NCI-H187 treated with DMSO at 0.1 percent for 48 hours (cell line): ENCODE data around the gene SHROOM4.
A peak's percentile ranks its signal among the peaks of the same experiment; 100 is the strongest.

Source experiments
- DNase-seq: peaks from one replicate; lab custom pipeline; 2025; lab: John Stamatoyannopoulos, UW

Gene SHROOM4

GRCh38 chrX:50618788-50619558 lies 195.0 kb downstream of the SHROOM4 start:
- no peak for DNase-seq

- DNase-seq, result no peak
Observed at GRCh38 chrX:50617183-50617582, 196.8 kb downstream of the SHROOM4 start.

GRCh38 chrX:50615570-50616158 lies 198.3 kb downstream of the SHROOM4 start:
- DNase-seq, result no peak

- DNase-seq, result no peak
Observed at GRCh38 chrX:50614460-50614859, 199.5 kb downstream of the SHROOM4 start.

GRCh38 chrX:50613846-50614245 lies 200.1 kb downstream of the SHROOM4 start:
- DNase-seq, result no peak

- DNase-seq, result no peak
Observed at GRCh38 chrX:50609796-50610195, 204.2 kb downstream of the SHROOM4 start.

GRCh38 chrX:50606300-50606950 lies 207.6 kb downstream of the SHROOM4 start:
- peak; percentile 39 for DNase-seq

- no peak for DNase-seq
Observed at GRCh38 chrX:50596056-50596455, 217.9 kb downstream of the SHROOM4 start.

- no peak for DNase-seq
Observed at GRCh38 chrX:50594788-50595187, 219.2 kb downstream of the SHROOM4 start.

- DNase-seq, result no peak
Observed at GRCh38 chrX:50586980-50587379, 227.0 kb downstream of the SHROOM4 start.

GRCh38 chrX:50586407-50586806 lies 227.6 kb downstream of the SHROOM4 start:
- DNase-seq, result no peak

- DNase-seq, result no peak
Observed at GRCh38 chrX:50581405-50581804, 232.6 kb downstream of the SHROOM4 start.

GRCh38 chrX:50579955-50580354 lies 234.0 kb downstream of the SHROOM4 start:
- DNase-seq, result peak; percentile 6

GRCh38 chrX:50577326-50577725 lies 236.7 kb downstream of the SHROOM4 start:
- DNase-seq, result peak; percentile 1

- no peak for DNase-seq
Observed at GRCh38 chrX:50567636-50568035, 246.4 kb downstream of the SHROOM4 start.

GRCh38 chrX:50565718-50566117 lies 248.3 kb downstream of the SHROOM4 start:
- peak; percentile 2 for DNase-seq
